ENCODE data around the gene REXO5.

DNA sequence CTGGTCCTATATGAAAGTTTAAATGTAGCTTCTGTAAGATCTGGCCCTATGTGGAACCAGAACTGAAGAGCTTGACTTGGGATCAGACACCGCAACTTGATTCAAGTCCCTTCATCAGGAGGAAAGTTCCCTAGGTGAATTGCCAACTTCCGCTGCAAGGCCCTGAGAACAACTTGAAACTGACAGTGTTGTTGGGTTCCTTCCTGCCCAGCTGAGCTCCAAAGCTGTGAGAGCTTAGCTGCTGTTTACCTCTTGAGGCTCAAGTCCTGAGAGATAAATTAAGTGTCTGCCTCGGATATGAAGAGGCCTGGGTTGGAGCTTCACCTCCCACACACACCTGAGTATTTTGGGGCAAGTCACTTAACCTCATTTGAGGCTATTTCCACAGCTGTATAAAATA, 44.7 kb downstream of the REXO5 start:
- TF ChIP-seq, protein P1, sequence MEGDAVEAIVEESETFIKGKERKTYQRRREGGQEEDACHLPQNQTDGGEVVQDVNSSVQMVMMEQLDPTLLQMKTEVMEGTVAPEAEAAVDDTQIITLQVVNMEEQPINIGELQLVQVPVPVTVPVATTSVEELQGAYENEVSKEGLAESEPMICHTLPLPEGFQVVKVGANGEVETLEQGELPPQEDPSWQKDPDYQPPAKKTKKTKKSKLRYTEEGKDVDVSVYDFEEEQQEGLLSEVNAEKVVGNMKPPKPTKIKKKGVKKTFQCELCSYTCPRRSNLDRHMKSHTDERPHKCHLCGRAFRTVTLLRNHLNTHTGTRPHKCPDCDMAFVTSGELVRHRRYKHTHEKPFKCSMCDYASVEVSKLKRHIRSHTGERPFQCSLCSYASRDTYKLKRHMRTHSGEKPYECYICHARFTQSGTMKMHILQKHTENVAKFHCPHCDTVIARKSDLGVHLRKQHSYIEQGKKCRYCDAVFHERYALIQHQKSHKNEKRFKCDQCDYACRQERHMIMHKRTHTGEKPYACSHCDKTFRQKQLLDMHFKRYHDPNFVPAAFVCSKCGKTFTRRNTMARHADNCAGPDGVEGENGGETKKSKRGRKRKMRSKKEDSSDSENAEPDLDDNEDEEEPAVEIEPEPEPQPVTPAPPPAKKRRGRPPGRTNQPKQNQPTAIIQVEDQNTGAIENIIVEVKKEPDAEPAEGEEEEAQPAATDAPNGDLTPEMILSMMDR (IDR thresholded peaks at IDR 0.05; ENCODE audit: low read depth, low read length), result no peak
- TF ChIP-seq POLR2A (IDR thresholded peaks at IDR 0.05; ENCODE audit: extremely low read depth, insufficient read length), result no peak
- TF ChIP-seq MYC (IDR thresholded peaks at IDR 0.05; ENCODE audit: low read depth, low read length), result no peak
- TF ChIP-seq, protein P2, sequence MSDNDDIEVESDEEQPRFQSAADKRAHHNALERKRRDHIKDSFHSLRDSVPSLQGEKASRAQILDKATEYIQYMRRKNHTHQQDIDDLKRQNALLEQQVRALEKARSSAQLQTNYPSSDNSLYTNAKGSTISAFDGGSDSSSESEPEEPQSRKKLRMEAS (IDR thresholded peaks at IDR 0.05; ENCODE audit: low read depth, low read length), result no peak
